ENCODE measurements around the gene RETN. TPM values are rescaled to one million over a fixed set of nuclear protein-coding genes. Genes with fewer than 3 reads are reported as not detected.

The RETN gene
- total and polyA plus RNA-seq, 2 donors from 2014 or later, result 1.1 TPM; not detected in 1

DNA sequence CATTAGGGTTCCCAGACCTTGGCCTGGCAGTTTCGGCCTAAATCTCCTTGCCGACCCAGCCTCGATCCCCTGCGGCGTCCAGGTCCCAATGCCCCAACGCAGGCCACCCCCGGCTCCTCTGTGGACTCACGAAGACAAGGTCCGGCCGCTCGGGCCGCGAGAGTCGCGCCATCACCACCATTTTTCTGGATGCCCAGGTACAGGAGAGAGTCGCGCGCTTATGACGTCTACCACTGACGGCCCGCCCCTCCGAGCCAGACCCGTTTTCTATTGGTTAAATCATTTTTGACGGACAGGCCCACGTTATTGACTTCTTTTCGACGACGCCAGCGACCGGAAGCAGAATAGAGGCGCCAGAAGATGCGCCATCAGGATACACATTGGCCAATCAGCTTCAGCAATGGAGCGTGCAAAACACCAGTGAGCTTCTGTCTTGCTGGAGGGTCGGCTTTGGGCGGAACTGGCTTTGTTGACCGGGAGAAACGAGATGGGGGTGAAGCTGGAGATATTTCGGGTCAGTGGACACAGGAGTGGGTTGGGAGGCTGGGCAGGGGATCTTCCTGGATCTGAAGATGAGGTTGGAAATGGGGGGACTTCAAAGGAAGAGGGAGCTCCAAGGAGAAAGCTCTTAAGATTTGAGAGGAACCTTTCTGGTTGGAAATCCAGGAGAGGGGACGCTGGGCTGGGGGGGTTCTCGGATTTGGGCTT is 39.3 kb upstream of the RETN start, which contains the start of the genes PET100 and XAB2:
PET100 (plus strand) TSS at position 447 of the 708 bp plus-strand sequence; CDS start at position 488, 41 bp downstream.
XAB2 (minus strand) TSS at position 199 of the 708 bp plus-strand sequence; CDS start at position 181, 18 bp downstream.
- H3K36me3 ChIP-seq (ENCODE audit: control insufficient read depth in 2 of 3, insufficient read depth in 3 of 3, low read length in 3 of 3), result peaks cover 0 to 17% (median 3%) of the 10 kb centered on the region in 3 donors

GRCh38 chr19:7631577-7631976 is 37.3 kb upstream of the RETN start:
- H3K9ac ChIP-seq (ENCODE audit: low read length in 3 of 3), result no peak overlapping the region
- peaks cover 0 to 31% (median 7%) of the 10 kb centered on the region in 3 donors for H3K4me1 ChIP-seq (ENCODE audit: control insufficient read depth in 2 of 3, insufficient read depth in 2 of 3, low read depth in 1 of 3, low read length in 3 of 3)
- H3K27ac ChIP-seq (ENCODE audit: low read depth in 2 of 2, low read length in 2 of 2), result no peak overlapping the region
- FAIRE-seq, result no peak
- intact Hi-C loops (cut with DNase I), result no loop called here
- no peak for DNase-seq
- TF ChIP-seq, protein P1, sequence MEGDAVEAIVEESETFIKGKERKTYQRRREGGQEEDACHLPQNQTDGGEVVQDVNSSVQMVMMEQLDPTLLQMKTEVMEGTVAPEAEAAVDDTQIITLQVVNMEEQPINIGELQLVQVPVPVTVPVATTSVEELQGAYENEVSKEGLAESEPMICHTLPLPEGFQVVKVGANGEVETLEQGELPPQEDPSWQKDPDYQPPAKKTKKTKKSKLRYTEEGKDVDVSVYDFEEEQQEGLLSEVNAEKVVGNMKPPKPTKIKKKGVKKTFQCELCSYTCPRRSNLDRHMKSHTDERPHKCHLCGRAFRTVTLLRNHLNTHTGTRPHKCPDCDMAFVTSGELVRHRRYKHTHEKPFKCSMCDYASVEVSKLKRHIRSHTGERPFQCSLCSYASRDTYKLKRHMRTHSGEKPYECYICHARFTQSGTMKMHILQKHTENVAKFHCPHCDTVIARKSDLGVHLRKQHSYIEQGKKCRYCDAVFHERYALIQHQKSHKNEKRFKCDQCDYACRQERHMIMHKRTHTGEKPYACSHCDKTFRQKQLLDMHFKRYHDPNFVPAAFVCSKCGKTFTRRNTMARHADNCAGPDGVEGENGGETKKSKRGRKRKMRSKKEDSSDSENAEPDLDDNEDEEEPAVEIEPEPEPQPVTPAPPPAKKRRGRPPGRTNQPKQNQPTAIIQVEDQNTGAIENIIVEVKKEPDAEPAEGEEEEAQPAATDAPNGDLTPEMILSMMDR (IDR thresholded peaks at IDR 0.05; ENCODE audit: borderline replicate concordance, extremely low read depth, insufficient read depth), result no peak
- H3K4me3 ChIP-seq (ENCODE audit: low read length in 3 of 3), result no peak overlapping the region
- H3K27me3 ChIP-seq (ENCODE audit: control insufficient read depth, insufficient read depth, low read length), result no peaks in the 10 kb centered on the region
- H3K36me3 ChIP-seq (ENCODE audit: control insufficient read depth in 2 of 3, insufficient read depth in 3 of 3, low read length in 3 of 3), result peaks cover 0 to 6% (median 3%) of the 10 kb centered on the region in 3 donors
- H3K9me3 ChIP-seq (ENCODE audit: control insufficient read depth in 2 of 3, insufficient read depth in 1 of 3, low read length in 3 of 3), result no peaks in the 10 kb centered on the region

More for the DNA sequence above, 39.3 kb upstream of the RETN start, which contains the start of the genes PET100 and XAB2:
- intact Hi-C loops (cut with DNase I), result no loop called here
- no peaks in the 10 kb centered on the region for H3K27me3 ChIP-seq (ENCODE audit: control insufficient read depth, insufficient read depth, low read length)
- peak within 1 kb of the TSS; percentile 68 to 71 for H3K27ac ChIP-seq (ENCODE audit: low read depth in 2 of 2, low read length in 2 of 2)
- DNase-seq, result peak; percentile 98 to 99 (median 99)
- H3K4me1 ChIP-seq (ENCODE audit: control insufficient read depth in 2 of 3, insufficient read depth in 2 of 3, low read depth in 1 of 3, low read length in 3 of 3), result peaks cover 0 to 21% (median 7%) of the 10 kb centered on the region in 3 donors
- FAIRE-seq, result peak; percentile 99
- TF ChIP-seq, protein P1 (IDR thresholded peaks at IDR 0.05; ENCODE audit: borderline replicate concordance, extremely low read depth, insufficient read depth), result no peak
- H3K4me3 ChIP-seq (ENCODE audit: low read length in 3 of 3), result peak within 1 kb of the TSS; percentile 91 to 99 (median 99)
- no peaks in the 10 kb centered on the region for H3K9me3 ChIP-seq (ENCODE audit: control insufficient read depth in 2 of 3, insufficient read depth in 1 of 3, low read length in 3 of 3)
- H3K9ac ChIP-seq (ENCODE audit: low read length in 3 of 3), result peak within 1 kb of the TSS; percentile 77 to 99 (median 93)

GRCh38 chr19:7632340-7633203 is 36.3 kb upstream of the RETN start:
- DNase-seq (no peak), FAIRE-seq (no peak)
- TF ChIP-seq, protein P1 (IDR thresholded peaks at IDR 0.05; ENCODE audit: borderline replicate concordance, extremely low read depth, insufficient read depth), result no peak
- H3K27me3 ChIP-seq (ENCODE audit: control insufficient read depth, insufficient read depth, low read length), result no peaks in the 10 kb centered on the region
- no peak overlapping the region for H3K27ac ChIP-seq (ENCODE audit: low read depth in 2 of 2, low read length in 2 of 2)
- H3K36me3 ChIP-seq (ENCODE audit: control insufficient read depth in 2 of 3, insufficient read depth in 3 of 3, low read length in 3 of 3), result no peaks in the 10 kb centered on the region
- H3K9me3 ChIP-seq (ENCODE audit: control insufficient read depth in 2 of 3, insufficient read depth in 1 of 3, low read length in 3 of 3), result no peaks in the 10 kb centered on the region
- no peak overlapping the region for H3K9ac ChIP-seq (ENCODE audit: low read length in 3 of 3)
- H3K4me3 ChIP-seq (ENCODE audit: low read length in 3 of 3), result no peak overlapping the region
- H3K4me1 ChIP-seq (ENCODE audit: control insufficient read depth in 2 of 3, insufficient read depth in 2 of 3, low read depth in 1 of 3, low read length in 3 of 3), result peaks cover 0 to 32% (median 7%) of the 10 kb centered on the region in 3 donors
- intact Hi-C loops (cut with DNase I), result no loop called here
